ENCODE data around the gene CHRM4. TPM values are rescaled to one million over a fixed set of nuclear protein-coding genes. Genes with fewer than 3 reads are reported as not detected.

Gene CHRM4
- polyA plus RNA-seq, 6 donors from 2014 or later: 0.27 to 0.94 (median 0.34) TPM; not detected in 1

DNA sequence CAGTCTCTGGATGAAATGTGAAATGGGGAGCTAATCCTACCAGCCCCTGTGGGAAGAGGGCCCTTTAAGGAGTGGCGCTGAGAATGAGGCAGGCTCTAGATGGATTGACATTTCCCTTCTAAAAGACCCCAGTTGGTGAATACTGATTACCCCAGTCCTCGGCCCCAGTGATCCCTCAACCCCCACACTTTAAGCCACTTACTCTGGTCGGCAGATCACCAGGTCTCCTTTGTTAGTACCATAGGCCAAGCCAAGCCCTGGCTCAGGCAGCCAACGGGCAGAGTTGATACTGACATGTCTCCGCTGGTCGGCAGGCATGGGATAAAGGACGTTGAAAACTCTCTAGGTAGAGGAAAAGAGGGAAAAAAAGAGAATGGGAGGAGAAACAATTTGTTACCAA, 26.1 kb upstream of the CHRM4 start:
- Mint-ChIP-seq H3K27me3 (no peaks in the 10 kb centered on the region), H3K36me3 (peaks cover 41 to 48% of the 10 kb centered on the region in 2 donors), H3K4me1 (no peaks in the 10 kb centered on the region), H3K4me3 (no peak overlapping the region), H3K27ac (no peak overlapping the region), H3K9me3 (no peaks in the 10 kb centered on the region)
- DNase-seq (no peak), ATAC-seq (ENCODE audit: low read depth in 2 of 2) (no peak)

DNA sequence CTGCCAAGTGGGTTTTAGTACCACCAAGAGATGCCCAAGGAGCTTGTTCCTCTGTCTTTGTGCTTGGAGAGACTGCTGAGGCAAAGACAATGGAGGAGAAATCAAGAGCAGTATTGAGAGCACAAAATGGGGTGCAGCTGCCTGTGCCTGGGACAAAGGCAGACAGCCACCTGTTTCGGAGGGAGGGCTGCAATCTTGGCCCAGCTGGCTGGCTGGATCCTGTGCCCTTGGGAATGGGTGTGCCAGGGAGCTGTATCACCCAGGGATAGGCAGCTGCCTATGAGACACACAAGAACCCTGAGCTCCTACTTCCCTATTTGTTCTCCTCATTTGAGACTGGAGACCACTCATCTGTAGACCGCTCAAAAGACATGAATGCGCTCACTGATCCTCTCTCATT, 23.3 kb upstream of the CHRM4 start:
- ATAC-seq (ENCODE audit: low read depth in 2 of 2) (no peak), DNase-seq (no peak)
- H3K27me3 Mint-ChIP-seq: no peaks in the 10 kb centered on the region
- no peaks in the 10 kb centered on the region for H3K9me3 Mint-ChIP-seq
- H3K27ac Mint-ChIP-seq: peak overlapping the region in 1 of 6 donors; percentile 1
- H3K4me1 Mint-ChIP-seq: no peaks in the 10 kb centered on the region
- H3K4me3 Mint-ChIP-seq: no peak overlapping the region
- H3K36me3 Mint-ChIP-seq: peaks cover 23 to 30% of the 10 kb centered on the region in 2 donors

DNA sequence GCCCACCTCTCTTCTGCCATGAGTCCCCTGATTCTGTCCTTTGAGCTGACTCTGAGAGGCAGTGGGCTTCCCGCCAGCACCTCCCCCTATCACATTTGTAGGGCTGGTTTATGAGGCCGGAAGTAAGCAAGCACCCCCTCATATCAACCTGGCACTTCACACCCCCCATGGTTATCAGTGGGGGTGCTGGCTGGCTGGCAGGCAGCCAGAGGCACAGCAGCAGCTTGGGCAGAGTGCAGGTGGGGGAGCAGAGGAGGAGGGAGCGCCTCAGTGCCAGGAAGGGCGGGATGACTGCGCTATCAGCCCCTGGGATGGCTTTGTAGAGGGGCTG, 22.9 kb upstream of the CHRM4 start:
- no peaks in the 10 kb centered on the region for H3K4me1 Mint-ChIP-seq
- no peak for ATAC-seq (ENCODE audit: low read depth in 2 of 2)
- H3K4me3 Mint-ChIP-seq: no peak overlapping the region
- no peak for DNase-seq
- no peaks in the 10 kb centered on the region for H3K27me3 Mint-ChIP-seq
- H3K36me3 Mint-ChIP-seq: peaks cover 23 to 30% of the 10 kb centered on the region in 2 donors
- no peaks in the 10 kb centered on the region for H3K9me3 Mint-ChIP-seq
- no peak overlapping the region for H3K27ac Mint-ChIP-seq

DNA sequence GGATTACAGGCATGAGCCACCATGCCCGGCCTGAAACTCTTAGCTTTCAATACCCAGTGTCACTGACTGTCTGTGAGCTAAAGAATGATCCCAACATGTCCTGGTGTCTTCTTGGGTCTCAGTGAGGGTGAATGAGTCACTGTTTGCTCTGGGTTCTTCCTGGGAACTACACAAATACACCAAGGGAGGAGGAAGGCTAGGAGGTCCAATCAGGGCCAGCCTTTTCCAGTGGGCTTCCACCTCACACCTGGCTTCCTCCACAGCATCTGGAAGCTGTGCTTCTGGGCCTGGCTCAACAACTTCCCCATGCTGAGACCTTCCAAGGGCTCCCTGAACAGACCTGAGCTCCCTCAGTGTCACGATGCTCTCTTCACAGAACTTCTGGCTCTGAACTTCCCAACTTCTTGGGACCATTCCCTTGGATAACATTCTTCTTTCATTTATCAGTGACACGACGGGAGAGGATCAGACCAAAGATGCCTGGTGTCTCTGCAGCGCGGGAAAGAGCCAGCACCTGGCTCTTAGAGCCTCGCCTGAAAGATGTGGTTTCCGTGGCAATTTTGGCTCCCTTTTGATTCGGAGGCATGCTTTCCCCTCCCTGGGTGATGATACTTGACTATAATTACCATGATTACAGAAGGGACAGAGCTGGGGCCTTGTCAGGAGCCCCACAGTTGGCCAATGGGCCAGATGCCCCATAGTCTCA, 22.3 kb upstream of the CHRM4 start:
- Mint-ChIP-seq H3K27ac (peak overlapping the region in 1 of 6 donors; percentile 62), H3K9me3 (no peaks in the 10 kb centered on the region), H3K4me1 (no peaks in the 10 kb centered on the region), H3K36me3 (peaks cover 23 to 30% of the 10 kb centered on the region in 2 donors), H3K4me3 (no peak overlapping the region), H3K27me3 (no peaks in the 10 kb centered on the region)
- DNase-seq (no peak), ATAC-seq (ENCODE audit: low read depth in 2 of 2) (no peak)

DNA sequence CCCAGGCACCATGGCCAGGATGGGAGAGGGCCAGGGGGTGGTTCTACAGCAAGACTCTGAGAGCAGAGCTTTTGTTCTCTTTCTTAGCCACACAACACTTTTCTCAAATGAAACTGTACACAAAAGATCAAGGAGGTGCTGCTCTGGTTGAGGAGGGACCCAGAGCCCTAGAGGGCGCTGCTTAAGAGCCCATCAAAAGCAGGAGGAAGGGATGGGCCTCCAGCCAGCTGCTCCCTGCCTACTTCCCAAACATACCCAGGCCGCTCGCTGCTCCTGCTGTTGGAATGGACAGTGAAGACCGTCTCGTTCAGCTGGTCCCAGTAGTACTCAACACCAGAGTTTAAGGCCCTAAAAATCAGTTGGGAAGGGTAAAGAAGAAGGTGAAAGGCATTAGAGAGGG, 18.4 kb upstream of the CHRM4 start:
- Mint-ChIP-seq H3K27ac (peak overlapping the region in 1 of 6 donors; percentile 64), H3K4me3 (no peak overlapping the region), H3K36me3 (peaks cover 8 to 16% of the 10 kb centered on the region in 2 donors), H3K9me3 (no peaks in the 10 kb centered on the region), H3K27me3 (no peaks in the 10 kb centered on the region), H3K4me1 (no peaks in the 10 kb centered on the region)
- ATAC-seq (ENCODE audit: low read depth in 2 of 2) (no peak), DNase-seq (no peak)

DNA sequence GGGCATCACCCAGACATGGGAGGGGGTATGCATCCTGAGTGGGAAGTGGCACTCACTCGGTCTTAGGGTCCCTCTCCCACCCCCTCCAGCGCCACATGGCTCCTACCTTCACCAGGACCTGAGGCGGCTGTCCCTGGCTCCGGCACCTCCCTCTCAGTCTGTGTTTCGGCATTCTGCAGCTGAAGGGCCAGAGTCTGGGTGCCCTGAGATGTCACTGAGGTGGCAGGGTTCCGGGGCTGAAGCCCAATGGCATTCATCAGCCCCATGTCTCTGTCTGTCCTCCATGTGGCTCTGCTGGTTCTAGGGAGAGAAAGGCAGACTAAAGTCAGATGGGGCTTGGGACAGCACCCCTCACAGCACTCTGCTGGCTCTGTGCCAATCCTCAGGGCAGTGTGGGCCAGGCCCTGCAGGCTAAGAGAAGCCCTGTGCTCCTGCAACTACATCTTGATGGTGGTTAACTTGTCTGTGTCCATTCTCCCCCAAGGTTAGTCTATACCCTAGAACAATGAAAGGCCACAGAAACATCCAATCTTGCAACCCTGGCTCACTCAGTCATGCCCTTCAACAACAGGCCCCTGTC, 16.9 kb upstream of the CHRM4 start:
- ATAC-seq (ENCODE audit: low read depth in 2 of 2) (no peak), DNase-seq (no peak)
- Mint-ChIP-seq H3K27me3 (no peaks in the 10 kb centered on the region), H3K27ac (peak overlapping the region in 2 of 6 donors; percentile 47 to 61), H3K4me3 (no peak overlapping the region), H3K36me3 (peaks cover 7 to 10% of the 10 kb centered on the region in 2 donors), H3K4me1 (no peaks in the 10 kb centered on the region), H3K9me3 (no peaks in the 10 kb centered on the region)

DNA sequence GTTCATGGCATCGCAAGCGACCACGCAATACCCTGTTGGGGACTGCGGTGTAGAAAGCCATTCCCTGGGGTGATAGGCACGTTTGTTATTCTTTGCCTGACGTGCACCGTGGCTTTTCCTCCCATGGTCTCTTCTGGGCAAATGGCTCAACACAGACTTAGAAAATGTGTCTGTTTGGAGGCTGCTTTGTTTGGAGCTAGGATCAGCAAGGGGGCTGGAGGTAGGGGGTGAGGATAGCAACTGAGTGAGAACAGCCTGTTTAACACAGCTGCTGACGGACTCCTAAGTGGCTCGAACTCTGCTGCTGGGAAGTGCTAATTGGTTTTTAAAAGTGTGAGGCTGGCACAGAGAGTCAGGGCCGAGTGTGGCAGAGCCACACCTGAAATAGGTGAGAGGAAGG, 16.1 kb upstream of the CHRM4 start:
- ATAC-seq (ENCODE audit: low read depth in 2 of 2) (no peak), DNase-seq (no peak)
- Mint-ChIP-seq H3K4me1 (no peaks in the 10 kb centered on the region), H3K36me3 (peaks cover 14 to 18% of the 10 kb centered on the region in 2 donors), H3K9me3 (no peaks in the 10 kb centered on the region), H3K27me3 (no peaks in the 10 kb centered on the region), H3K27ac (peak overlapping the region in 1 of 6 donors; percentile 53), H3K4me3 (no peak overlapping the region)

DNA sequence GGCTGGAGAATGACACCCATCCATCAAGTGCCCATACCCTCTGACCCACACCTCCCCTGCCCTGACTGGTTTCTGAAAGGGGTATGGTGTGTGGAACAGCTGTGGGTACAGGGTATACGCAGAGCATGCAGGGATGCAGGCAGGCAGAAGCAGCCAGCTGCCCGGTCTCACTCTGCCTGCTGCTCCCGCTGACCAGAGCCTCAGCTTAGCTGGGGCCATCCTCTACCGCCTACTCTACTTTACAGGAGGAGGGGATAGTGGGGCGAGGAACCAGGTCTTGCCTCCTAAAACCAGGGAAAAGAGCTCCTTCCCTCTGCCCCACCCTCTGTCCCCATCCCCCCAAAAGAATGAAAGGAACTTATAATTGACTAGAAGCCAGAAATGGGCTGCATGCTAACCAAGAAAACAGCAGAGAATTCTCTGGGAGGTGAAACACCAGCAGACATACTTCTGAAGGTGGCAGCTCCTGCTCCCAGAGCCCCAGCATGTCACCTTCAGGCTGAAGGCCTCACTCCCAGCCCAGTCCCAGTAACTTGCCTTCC, 13.0 kb upstream of the CHRM4 start:
- no peaks in the 10 kb centered on the region for H3K27me3 Mint-ChIP-seq
- H3K27ac Mint-ChIP-seq: no peak overlapping the region
- no peak overlapping the region for H3K4me3 Mint-ChIP-seq
- H3K4me1 Mint-ChIP-seq: no peaks in the 10 kb centered on the region
- H3K36me3 Mint-ChIP-seq: peaks cover 22 to 33% of the 10 kb centered on the region in 2 donors
- no peaks in the 10 kb centered on the region for H3K9me3 Mint-ChIP-seq
- DNase-seq (no peak), ATAC-seq (ENCODE audit: low read depth in 2 of 2) (no peak)

DNA sequence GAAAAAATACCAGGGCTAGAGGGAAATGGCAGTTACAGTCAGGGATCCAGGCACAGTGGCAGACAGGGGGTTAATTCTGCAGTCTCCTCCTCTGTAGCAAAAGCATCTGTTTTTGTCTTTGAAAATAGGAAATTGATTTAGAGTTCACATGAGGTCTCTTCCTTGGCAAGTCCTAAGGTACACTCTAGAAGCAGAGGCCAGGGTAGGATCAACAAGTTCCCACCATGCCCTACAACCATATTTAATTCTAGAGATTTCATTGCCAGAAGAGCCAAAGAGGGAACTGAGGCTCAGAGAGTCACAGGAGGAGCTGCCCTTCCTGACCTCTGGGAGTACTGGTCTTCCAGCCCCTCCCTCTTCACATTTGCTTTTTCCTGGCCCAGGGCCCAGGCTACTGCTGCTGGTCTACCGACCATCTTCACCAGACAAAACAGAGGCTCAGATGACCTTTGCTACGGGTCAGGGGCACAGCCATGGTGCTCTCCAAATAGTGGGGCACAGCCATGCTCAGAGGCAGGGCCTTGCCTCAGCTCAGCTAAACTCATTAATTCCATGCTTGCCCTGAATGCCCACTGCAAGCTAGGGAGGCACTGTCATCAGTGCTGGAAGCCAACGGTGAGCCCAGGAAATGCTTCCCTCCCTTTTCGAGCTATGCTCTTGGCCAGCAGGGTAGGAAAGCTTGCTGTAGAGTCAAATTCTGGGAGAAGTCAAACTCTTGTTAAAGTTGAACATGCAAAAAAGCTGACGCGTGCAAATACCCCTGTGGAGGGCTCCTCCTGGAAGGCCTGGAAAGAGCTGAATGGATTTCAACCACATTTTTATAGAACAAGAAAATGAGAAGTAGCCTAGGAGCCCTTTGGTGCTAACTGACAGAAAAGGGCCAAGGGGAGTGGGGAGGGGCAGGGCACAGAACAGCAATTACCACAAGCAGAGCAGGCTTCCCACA, 11.7 kb upstream of the CHRM4 start:
- Mint-ChIP-seq H3K36me3 (peaks cover 22 to 35% of the 10 kb centered on the region in 2 donors), H3K27ac (peak overlapping the region in 1 of 6 donors; percentile 7), H3K4me3 (no peak overlapping the region), H3K27me3 (no peaks in the 10 kb centered on the region), H3K4me1 (no peaks in the 10 kb centered on the region), H3K9me3 (no peaks in the 10 kb centered on the region)
- DNase-seq (no peak), ATAC-seq (ENCODE audit: low read depth in 2 of 2) (no peak)

DNA sequence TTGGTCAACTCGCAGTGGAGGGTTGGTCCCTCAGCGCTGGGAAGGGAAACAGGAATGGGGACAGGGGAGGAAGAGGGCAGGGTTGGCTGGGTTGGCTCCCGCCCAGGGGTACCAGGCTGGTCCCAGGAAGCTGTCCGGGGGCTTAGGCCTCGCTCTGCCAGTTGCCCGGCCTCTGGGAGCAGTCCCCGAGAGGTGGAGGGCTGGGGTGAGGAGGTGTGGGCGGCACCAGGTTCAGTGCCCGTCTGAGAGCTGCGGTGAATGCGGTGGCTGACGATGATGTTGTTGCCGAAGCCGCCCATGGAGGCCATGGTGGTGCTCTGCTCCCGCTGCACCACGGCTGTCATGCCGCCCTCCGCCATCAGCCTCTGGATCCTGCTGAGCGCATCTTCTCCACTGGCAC, 6.0 kb upstream of the CHRM4 start:
- Mint-ChIP-seq H3K27ac (peak overlapping the region in 1 of 6 donors; percentile 43), H3K27me3 (peaks cover 7 to 12% (median 10%) of the 10 kb centered on the region in 3 donors), H3K4me3 (no peak overlapping the region), H3K9me3 (no peaks in the 10 kb centered on the region), H3K36me3 (peaks cover 7 to 29% of the 10 kb centered on the region in 2 donors), H3K4me1 (peaks cover 4 to 9% (median 9%) of the 10 kb centered on the region in 3 donors)
- DNase-seq (no peak), ATAC-seq (ENCODE audit: low read depth in 2 of 2) (no peak)

DNA sequence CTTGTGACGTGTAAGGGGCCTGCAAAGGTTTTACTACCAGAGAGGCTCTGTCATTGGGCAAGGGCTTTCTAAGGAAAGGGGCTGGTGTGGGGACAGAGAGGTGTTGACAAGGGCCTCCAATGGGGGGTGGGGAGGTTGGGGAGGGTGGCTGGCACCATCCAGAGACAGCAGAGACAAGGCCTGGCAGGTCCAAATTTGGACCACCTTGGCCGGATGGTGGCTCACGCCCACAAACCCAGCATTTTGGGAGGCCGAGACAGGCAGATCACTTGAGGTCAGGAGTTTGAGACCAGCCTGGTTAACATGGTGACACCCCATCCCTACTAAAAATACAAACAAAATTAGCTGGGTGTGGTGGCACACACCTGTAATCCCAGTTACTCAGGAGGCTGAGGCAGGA, 2.2 kb upstream of the CHRM4 start:
- Mint-ChIP-seq H3K27ac (peak overlapping the region in 1 of 6 donors; percentile 63), H3K36me3 (peaks cover 0 to 14% of the 10 kb centered on the region in 2 donors), H3K27me3 (peaks cover 17 to 35% (median 28%) of the 10 kb centered on the region in 3 donors), H3K9me3 (no peaks in the 10 kb centered on the region), H3K4me3 (peak overlapping the region in 3 of 8 donors; percentile 29 to 57 (median 50)), H3K4me1 (peaks cover 8 to 22% (median 17%) of the 10 kb centered on the region in 3 donors)
- ATAC-seq (ENCODE audit: low read depth in 2 of 2) (no peak), DNase-seq (no peak)

DNA sequence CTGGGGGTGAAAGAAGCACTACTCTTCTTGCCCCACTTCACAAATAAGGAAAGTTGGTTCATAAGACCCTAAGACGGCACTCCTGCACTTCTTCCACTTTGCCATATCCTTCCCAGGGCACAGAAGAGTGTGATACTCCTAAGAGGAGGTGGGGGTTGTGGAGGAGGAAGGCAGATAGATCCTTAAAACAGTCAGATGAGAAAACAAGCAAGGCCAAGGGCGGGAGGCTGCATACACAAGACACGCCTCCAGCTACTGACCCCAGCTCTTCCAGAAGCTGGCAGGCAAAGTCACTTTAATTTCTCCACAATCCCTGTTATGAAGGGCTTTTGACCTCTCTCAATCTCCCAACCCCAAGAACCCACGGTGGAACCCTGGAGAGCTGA, 1.6 kb upstream of the CHRM4 start:
- Mint-ChIP-seq H3K4me3 (peak overlapping the region in 6 of 8 donors; percentile 57 to 85 (median 76)), H3K27me3 (peaks cover 23 to 41% (median 33%) of the 10 kb centered on the region in 3 donors), H3K36me3 (peaks cover 0 to 14% of the 10 kb centered on the region in 2 donors), H3K9me3 (no peaks in the 10 kb centered on the region), H3K27ac (peak overlapping the region in 3 of 6 donors; percentile 63 to 78 (median 70)), H3K4me1 (peaks cover 8 to 22% (median 17%) of the 10 kb centered on the region in 3 donors)
- DNase-seq (no peak), ATAC-seq (ENCODE audit: low read depth in 2 of 2) (no peak)
